ENCODE data around the gene SMAD3.

The SMAD3 gene

DNA sequence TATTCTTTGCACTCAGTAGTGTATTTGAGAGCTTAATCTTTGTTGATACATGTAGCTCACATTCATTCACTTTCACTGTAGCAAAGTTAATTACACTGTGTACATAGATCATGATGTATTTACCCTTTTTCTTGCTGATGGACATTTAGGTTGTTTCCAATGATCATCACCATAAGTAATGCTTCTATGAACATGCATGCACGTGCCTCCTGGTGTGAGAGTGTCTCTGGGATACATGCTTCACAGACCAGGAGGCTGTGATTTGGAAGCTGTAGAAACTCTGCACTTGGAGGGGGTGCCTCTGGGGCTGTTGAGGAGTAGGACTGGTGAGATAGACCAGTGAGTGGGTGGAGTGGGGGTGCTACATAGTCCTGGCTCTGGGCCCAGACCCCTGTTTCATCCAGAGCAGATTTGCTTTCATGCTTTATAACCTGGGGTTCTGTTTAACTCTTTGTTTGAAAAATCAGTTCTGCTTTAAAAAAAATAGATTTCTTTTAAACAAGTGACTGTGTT is 18.2 kb upstream of the SMAD3 start:
- Histone ChIP-seq H3K27ac (replicated peaks) (no peak overlapping the region), H3K4me3 (replicated peaks; ENCODE audit: insufficient read depth, low read length) (no peak overlapping the region), H3K27me3 (ENCODE audit: insufficient read depth, poor library complexity, severe bottlenecking) (no peaks in the 10 kb centered on the region)
- no peak for DNase-seq (ENCODE audit: low read depth in 1 of 2, low spot score in 1 of 2)
- TF ChIP-seq POLR2AphosphoS5 (IDR thresholded peaks at IDR 0.05; ENCODE audit: low read depth) (no peak), REST (IDR thresholded peaks at IDR 0.05; ENCODE audit: insufficient replicate concordance, low read depth) (no peak), GABPA (IDR thresholded peaks at IDR 0.05; ENCODE audit: low read depth) (no peak), SPI1 (IDR thresholded peaks at IDR 0.05; ENCODE audit: borderline replicate concordance, low read depth) (no peak)
- TF ChIP-seq, protein P1, sequence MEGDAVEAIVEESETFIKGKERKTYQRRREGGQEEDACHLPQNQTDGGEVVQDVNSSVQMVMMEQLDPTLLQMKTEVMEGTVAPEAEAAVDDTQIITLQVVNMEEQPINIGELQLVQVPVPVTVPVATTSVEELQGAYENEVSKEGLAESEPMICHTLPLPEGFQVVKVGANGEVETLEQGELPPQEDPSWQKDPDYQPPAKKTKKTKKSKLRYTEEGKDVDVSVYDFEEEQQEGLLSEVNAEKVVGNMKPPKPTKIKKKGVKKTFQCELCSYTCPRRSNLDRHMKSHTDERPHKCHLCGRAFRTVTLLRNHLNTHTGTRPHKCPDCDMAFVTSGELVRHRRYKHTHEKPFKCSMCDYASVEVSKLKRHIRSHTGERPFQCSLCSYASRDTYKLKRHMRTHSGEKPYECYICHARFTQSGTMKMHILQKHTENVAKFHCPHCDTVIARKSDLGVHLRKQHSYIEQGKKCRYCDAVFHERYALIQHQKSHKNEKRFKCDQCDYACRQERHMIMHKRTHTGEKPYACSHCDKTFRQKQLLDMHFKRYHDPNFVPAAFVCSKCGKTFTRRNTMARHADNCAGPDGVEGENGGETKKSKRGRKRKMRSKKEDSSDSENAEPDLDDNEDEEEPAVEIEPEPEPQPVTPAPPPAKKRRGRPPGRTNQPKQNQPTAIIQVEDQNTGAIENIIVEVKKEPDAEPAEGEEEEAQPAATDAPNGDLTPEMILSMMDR (IDR thresholded peaks at IDR 0.05; ENCODE audit: insufficient read depth, low read length): no peak

- H3K4me3 ChIP-seq (replicated peaks; ENCODE audit: insufficient read depth, low read length): no peak overlapping the region
- TF ChIP-seq REST (IDR thresholded peaks at IDR 0.05; ENCODE audit: insufficient replicate concordance, low read depth) (no peak), GABPA (IDR thresholded peaks at IDR 0.05; ENCODE audit: low read depth) (no peak), POLR2AphosphoS5 (IDR thresholded peaks at IDR 0.05; ENCODE audit: low read depth) (no peak)
- TF ChIP-seq, protein P1 (IDR thresholded peaks at IDR 0.05; ENCODE audit: insufficient read depth, low read length): no peak
- DNase-seq (ENCODE audit: low read depth in 1 of 2, low spot score in 1 of 2): peak in 1 of 2 experiments; percentile 42
- H3K27ac ChIP-seq (replicated peaks): no peak overlapping the region
- H3K27me3 ChIP-seq (ENCODE audit: insufficient read depth, poor library complexity, severe bottlenecking): no peaks in the 10 kb centered on the region
These were observed 16.8 kb upstream of the SMAD3 start for GRCh38 chr15:67048281-67049279.

- Histone ChIP-seq H3K27me3 (ENCODE audit: insufficient read depth, poor library complexity, severe bottlenecking) (no peaks in the 10 kb centered on the region), H3K4me3 (replicated peaks; ENCODE audit: insufficient read depth, low read length) (no peak overlapping the region), H3K27ac (replicated peaks) (no peak overlapping the region)
- TF ChIP-seq SPI1 (IDR thresholded peaks at IDR 0.05; ENCODE audit: borderline replicate concordance, low read depth): no peak
- no peak for TF ChIP-seq POLR2AphosphoS5 (IDR thresholded peaks at IDR 0.05; ENCODE audit: low read depth)
- TF ChIP-seq, protein P1 (IDR thresholded peaks at IDR 0.05; ENCODE audit: insufficient read depth, low read length): no peak
- TF ChIP-seq REST (IDR thresholded peaks at IDR 0.05; ENCODE audit: insufficient replicate concordance, low read depth): no peak
- TF ChIP-seq GABPA (IDR thresholded peaks at IDR 0.05; ENCODE audit: low read depth): no peak
- DNase-seq (ENCODE audit: low read depth in 1 of 2, low spot score in 1 of 2): no peak
These were observed 15.9 kb upstream of the SMAD3 start for GRCh38 chr15:67049351-67050044.
